ENCODE measurements around the gene CHRNA9. TPM values are rescaled to one million over a fixed set of nuclear protein-coding genes. Genes with fewer than 3 reads are reported as not detected.

CHRNA9 gene
- total and polyA plus RNA-seq, 4 donors: not detected

GRCh38 chr4:40395908-40396793 lies 61.0 kb downstream of the CHRNA9 start:
- no peaks in the 10 kb centered on the region for H3K36me3 ChIP-seq (ENCODE audit: control insufficient read depth in 1 of 2, insufficient read depth in 2 of 2, low read length in 1 of 2)
- DNase-seq (no peak), ATAC-seq (ENCODE audit: low FRiP score) (no peak)
- H3K4me1 ChIP-seq (ENCODE audit: control insufficient read depth in 1 of 2, insufficient read depth in 2 of 2, low read length in 2 of 2): no peaks in the 10 kb centered on the region
- no peaks in the 10 kb centered on the region for H3K27me3 ChIP-seq (ENCODE audit: control insufficient read depth in 1 of 2, insufficient read depth in 2 of 2, low read length in 1 of 2)
- no peak overlapping the region for H3K27ac ChIP-seq (ENCODE audit: low read depth in 1 of 2, low read length in 2 of 2)
- no peak overlapping the region for H3K4me3 ChIP-seq (ENCODE audit: low read length in 2 of 2)
- no peaks in the 10 kb centered on the region for H3K9me3 ChIP-seq (ENCODE audit: control insufficient read depth, low read length)
- WGBS, 2 donors: 50 to 55% methylated on average over 7 of the region's 7 CpGs
- intact Hi-C loops (cut with DNase I): no loop called here

- DNase-seq (no peak), ATAC-seq (ENCODE audit: low FRiP score) (no peak)
- Histone ChIP-seq H3K36me3 (ENCODE audit: control insufficient read depth in 1 of 2, insufficient read depth in 2 of 2, low read length in 1 of 2) (no peaks in the 10 kb centered on the region), H3K27me3 (ENCODE audit: control insufficient read depth in 1 of 2, insufficient read depth in 2 of 2, low read length in 1 of 2) (no peaks in the 10 kb centered on the region), H3K4me1 (ENCODE audit: control insufficient read depth in 1 of 2, insufficient read depth in 2 of 2, low read length in 2 of 2) (no peaks in the 10 kb centered on the region), H3K9me3 (ENCODE audit: control insufficient read depth, low read length) (no peaks in the 10 kb centered on the region), H3K4me3 (ENCODE audit: low read length in 2 of 2) (no peak overlapping the region), H3K27ac (ENCODE audit: low read depth in 1 of 2, low read length in 2 of 2) (no peak overlapping the region)
- 83 to 85% methylated on average over 3 of the region's 3 CpGs for WGBS, 2 donors
- intact Hi-C loops (cut with DNase I): no loop called here
Measured at GRCh38 chr4:40399578-40399977, 64.4 kb downstream of the CHRNA9 start.

GRCh38 chr4:40401096-40401495 lies 66.0 kb downstream of the CHRNA9 start:
- WGBS, 2 donors: 91 to 93% methylated on average over 6 of the region's 6 CpGs
- Histone ChIP-seq H3K9me3 (ENCODE audit: control insufficient read depth, low read length) (no peaks in the 10 kb centered on the region), H3K4me3 (ENCODE audit: low read length in 2 of 2) (no peak overlapping the region), H3K27ac (ENCODE audit: low read depth in 1 of 2, low read length in 2 of 2) (no peak overlapping the region), H3K36me3 (ENCODE audit: control insufficient read depth in 1 of 2, insufficient read depth in 2 of 2, low read length in 1 of 2) (no peaks in the 10 kb centered on the region), H3K27me3 (ENCODE audit: control insufficient read depth in 1 of 2, insufficient read depth in 2 of 2, low read length in 1 of 2) (no peaks in the 10 kb centered on the region), H3K4me1 (ENCODE audit: control insufficient read depth in 1 of 2, insufficient read depth in 2 of 2, low read length in 2 of 2) (no peaks in the 10 kb centered on the region)
- intact Hi-C loops (cut with DNase I): no loop called here
- ATAC-seq (ENCODE audit: low FRiP score) (no peak), DNase-seq (no peak)

DNA sequence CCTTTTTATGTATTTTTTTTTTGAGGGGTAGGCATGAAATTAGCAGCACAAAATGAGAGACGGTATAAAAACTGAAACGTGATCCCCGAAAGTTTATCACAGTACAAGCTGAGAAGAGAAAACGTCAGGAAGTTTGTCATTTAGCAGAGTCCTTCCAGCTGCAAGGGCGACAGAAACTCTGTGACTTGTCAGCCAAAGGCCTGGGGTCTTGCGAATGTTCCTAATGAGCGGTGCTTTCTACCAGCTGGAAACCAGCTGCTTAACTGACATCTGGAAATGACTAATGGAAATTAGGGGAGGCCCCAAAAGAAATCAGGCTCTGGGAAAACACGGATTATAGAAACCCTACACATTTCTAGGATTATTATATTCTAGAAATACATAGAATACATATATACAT lies 66.5 kb downstream of the CHRNA9 start:
- Histone ChIP-seq H3K27me3 (ENCODE audit: control insufficient read depth in 1 of 2, insufficient read depth in 2 of 2, low read length in 1 of 2) (no peaks in the 10 kb centered on the region), H3K36me3 (ENCODE audit: control insufficient read depth in 1 of 2, insufficient read depth in 2 of 2, low read length in 1 of 2) (no peaks in the 10 kb centered on the region), H3K4me1 (ENCODE audit: control insufficient read depth in 1 of 2, insufficient read depth in 2 of 2, low read length in 2 of 2) (no peaks in the 10 kb centered on the region), H3K27ac (ENCODE audit: low read depth in 1 of 2, low read length in 2 of 2) (no peak overlapping the region), H3K4me3 (ENCODE audit: low read length in 2 of 2) (no peak overlapping the region), H3K9me3 (ENCODE audit: control insufficient read depth, low read length) (no peaks in the 10 kb centered on the region)
- intact Hi-C loops (cut with DNase I): no loop called here
- DNase-seq (no peak), ATAC-seq (ENCODE audit: low FRiP score) (no peak)
- WGBS, 2 donors: 40 to 41% methylated on average over 8 of the region's 8 CpGs

GRCh38 chr4:40402556-40402955 lies 67.4 kb downstream of the CHRNA9 start:
- Histone ChIP-seq H3K9me3 (ENCODE audit: control insufficient read depth, low read length) (no peaks in the 10 kb centered on the region), H3K4me3 (ENCODE audit: low read length in 2 of 2) (no peak overlapping the region), H3K36me3 (ENCODE audit: control insufficient read depth in 1 of 2, insufficient read depth in 2 of 2, low read length in 1 of 2) (no peaks in the 10 kb centered on the region), H3K4me1 (ENCODE audit: control insufficient read depth in 1 of 2, insufficient read depth in 2 of 2, low read length in 2 of 2) (no peaks in the 10 kb centered on the region), H3K27me3 (ENCODE audit: control insufficient read depth in 1 of 2, insufficient read depth in 2 of 2, low read length in 1 of 2) (no peaks in the 10 kb centered on the region), H3K27ac (ENCODE audit: low read depth in 1 of 2, low read length in 2 of 2) (no peak overlapping the region)
- intact Hi-C loops (cut with DNase I): no loop called here
- ATAC-seq (ENCODE audit: low FRiP score) (no peak), DNase-seq (no peak)
- 93 to 100% methylated on average over 1 of the region's 1 CpG for WGBS, 2 donors

DNA sequence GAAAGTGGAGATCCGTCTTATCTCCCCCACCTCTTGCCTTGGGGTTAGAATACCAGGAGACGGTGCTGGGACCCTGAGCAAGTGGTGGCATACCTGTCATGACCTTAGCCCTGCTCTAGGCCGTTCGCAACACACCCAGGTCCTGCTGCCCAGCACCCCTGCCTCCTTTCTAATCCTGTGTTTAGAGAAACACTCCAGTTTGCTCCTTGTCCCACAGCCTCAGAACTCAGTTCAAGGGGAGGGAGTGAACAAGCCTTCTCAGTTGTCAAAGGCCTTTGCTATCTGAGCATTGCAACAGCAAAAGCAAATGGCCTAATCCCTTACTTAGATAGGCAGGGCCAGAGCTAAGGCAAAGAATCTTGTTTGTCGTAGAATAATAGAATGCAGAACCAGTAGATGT lies 67.9 kb downstream of the CHRNA9 start:
- H3K36me3 ChIP-seq (ENCODE audit: control insufficient read depth in 1 of 2, insufficient read depth in 2 of 2, low read length in 1 of 2): no peaks in the 10 kb centered on the region

More for the DNA sequence above, 67.9 kb downstream of the CHRNA9 start:
- Histone ChIP-seq H3K9me3 (ENCODE audit: control insufficient read depth, low read length) (no peaks in the 10 kb centered on the region), H3K4me3 (ENCODE audit: low read length in 2 of 2) (no peak overlapping the region), H3K27ac (ENCODE audit: low read depth in 1 of 2, low read length in 2 of 2) (no peak overlapping the region), H3K4me1 (ENCODE audit: control insufficient read depth in 1 of 2, insufficient read depth in 2 of 2, low read length in 2 of 2) (no peaks in the 10 kb centered on the region), H3K27me3 (ENCODE audit: control insufficient read depth in 1 of 2, insufficient read depth in 2 of 2, low read length in 1 of 2) (no peaks in the 10 kb centered on the region)
- intact Hi-C loops (cut with DNase I): no loop called here
- no peak for DNase-seq
- ATAC-seq (ENCODE audit: low FRiP score): no peak
- WGBS, 2 donors: 80 to 85% methylated on average over 5 of the region's 5 CpGs

Other genes starting within 250 kb of the CHRNA9 start
- gene RHOH, start 138.3 kb upstream of the CHRNA9 start, total RNA-seq: 1 to 10 TPM; 3.3 to 4.1 TPM
- 1 to 10 TPM in 1 of 2 donors, under 1 TPM in 1; 0.74 to 3.3 TPM for gene RHOH, start 138.3 kb upstream of the CHRNA9 start, polyA plus RNA-seq